GM21529 (cell line): ENCODE measurements around the gene BMP8B.
"Not testable (repeated sequence)": the region's sequence is repeated elsewhere in the genome, so short reads cannot be mapped to it uniquely, and the experiment has no call there.

Experiments used
- ATAC-seq: cut with Tn5 transposase; IDR thresholded peaks from one replicate; pipeline ENCODE4 v1.9.1; 2021; ENCODE audit not compliant: unreplicated experiment

The BMP8B gene

GRCh38 chr1:39779137-39779536, 9.5 kb downstream of the BMP8B start:
- ATAC-seq: no peak

- ATAC-seq: not testable (repeated sequence)
Measured at GRCh38 chr1:39778463-39779099, 10.1 kb downstream of the BMP8B start.

- not testable (repeated sequence) for ATAC-seq
Measured at GRCh38 chr1:39777896-39778295, 10.8 kb downstream of the BMP8B start.

- no peak for ATAC-seq
Measured at GRCh38 chr1:39777306-39777705, 11.4 kb downstream of the BMP8B start.

GRCh38 chr1:39776886-39777285, 11.8 kb downstream of the BMP8B start:
- no peak for ATAC-seq

- ATAC-seq: peak; percentile 53
Measured at GRCh38 chr1:39776400-39776713, 12.3 kb downstream of the BMP8B start.

- ATAC-seq: peak; percentile 10
Measured at GRCh38 chr1:39775676-39776399, 12.8 kb downstream of the BMP8B start.

GRCh38 chr1:39775141-39775540, 13.5 kb downstream of the BMP8B start:
- ATAC-seq: not testable (repeated sequence)

DNA sequence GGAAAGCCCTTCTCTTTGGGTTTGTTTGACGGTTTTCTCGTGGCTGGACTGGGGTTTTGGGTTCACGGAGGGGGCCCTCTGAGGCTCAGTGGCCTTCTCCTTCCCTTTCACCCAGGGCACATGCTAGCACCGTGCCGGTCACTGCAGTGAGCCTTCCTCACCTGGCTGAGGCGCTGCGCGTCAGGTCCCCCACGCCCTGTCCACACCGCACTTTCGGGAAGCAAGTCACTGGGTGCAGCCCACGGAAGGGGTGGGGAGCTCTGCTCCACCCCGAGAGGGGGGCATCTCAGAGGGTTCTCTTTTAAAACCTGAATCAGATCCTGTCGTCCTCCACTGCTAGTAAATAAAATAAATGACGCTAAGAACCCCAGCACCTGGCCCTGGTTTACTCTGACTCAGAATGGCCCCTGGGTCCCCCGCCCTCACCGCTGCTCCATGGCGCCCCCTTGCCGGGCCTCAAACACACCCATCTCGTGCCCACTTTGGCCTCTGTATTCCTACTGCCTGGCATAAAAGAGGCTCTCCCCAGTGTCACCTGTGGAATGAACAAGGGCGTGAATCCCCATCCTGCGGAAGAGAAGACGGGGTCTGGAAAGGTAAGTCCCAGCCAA, 15.2 kb downstream of the BMP8B start:
- ATAC-seq: not testable (repeated sequence)

DNA sequence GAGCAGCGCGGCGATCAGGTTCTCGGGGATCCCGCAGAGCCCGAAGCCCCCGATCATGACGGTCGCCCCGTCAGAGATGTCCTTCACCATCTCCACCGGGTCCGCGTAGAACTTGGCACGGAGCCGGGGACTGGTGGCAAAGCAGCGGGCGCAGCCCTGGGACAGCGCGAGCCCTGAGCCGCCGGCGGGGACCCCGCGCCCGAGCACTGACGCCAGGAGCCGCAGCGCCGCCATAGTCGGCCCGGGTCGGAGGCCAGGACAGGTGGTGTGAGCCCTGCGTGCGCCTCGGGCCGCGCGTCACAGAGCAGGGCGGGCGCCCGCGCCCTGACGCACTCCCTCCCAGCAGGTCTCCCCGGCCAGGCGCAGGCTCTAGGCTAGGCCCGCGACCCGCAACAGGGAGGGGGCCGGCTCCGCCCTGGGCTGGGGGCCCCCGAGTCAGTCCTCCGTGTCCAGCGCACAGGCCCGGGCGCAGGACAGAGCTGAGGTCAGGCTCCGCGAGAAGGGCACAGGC, 17.6 kb downstream of the BMP8B start, which contains the start of gene OXCT2:
Gene OXCT2, minus strand, starts transcription at position 327 of the 511 bp plus-strand sequence. Its CDS starts 93 bp downstream, at position 234.
- ATAC-seq: peak; percentile 36

- ATAC-seq: peak; percentile 40
Measured at GRCh38 chr1:39770100-39771021, 18.3 kb downstream of the BMP8B start.

DNA sequence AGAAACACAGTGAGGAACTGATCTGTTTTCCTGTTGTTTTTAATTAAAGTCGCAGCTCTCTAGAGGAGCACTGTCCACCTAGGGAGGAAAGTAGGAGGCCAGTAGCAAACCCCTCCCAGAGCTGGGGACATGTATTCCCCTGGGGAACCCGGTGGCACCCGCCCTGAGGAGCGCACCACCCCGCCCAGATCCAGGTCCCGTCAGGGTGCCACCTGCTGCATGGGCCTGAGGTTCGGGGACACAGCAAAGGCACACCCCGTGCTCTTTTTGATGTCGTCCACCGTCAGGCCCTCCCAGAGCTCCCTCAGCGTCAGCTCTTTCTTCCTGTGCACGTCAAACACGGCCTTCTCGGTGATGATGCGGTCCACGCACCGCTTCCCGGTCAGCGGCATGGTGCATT, 19.2 kb downstream of the BMP8B start:
- ATAC-seq: not testable (repeated sequence)

GRCh38 chr1:39766466-39766865, 22.2 kb downstream of the BMP8B start:
- ATAC-seq: not testable (repeated sequence)

- ATAC-seq: not testable (repeated sequence)
Measured at GRCh38 chr1:39764512-39764911, 24.2 kb downstream of the BMP8B start.

- ATAC-seq: not testable (repeated sequence)
Measured at GRCh38 chr1:39763619-39764374, 24.9 kb downstream of the BMP8B start.

DNA sequence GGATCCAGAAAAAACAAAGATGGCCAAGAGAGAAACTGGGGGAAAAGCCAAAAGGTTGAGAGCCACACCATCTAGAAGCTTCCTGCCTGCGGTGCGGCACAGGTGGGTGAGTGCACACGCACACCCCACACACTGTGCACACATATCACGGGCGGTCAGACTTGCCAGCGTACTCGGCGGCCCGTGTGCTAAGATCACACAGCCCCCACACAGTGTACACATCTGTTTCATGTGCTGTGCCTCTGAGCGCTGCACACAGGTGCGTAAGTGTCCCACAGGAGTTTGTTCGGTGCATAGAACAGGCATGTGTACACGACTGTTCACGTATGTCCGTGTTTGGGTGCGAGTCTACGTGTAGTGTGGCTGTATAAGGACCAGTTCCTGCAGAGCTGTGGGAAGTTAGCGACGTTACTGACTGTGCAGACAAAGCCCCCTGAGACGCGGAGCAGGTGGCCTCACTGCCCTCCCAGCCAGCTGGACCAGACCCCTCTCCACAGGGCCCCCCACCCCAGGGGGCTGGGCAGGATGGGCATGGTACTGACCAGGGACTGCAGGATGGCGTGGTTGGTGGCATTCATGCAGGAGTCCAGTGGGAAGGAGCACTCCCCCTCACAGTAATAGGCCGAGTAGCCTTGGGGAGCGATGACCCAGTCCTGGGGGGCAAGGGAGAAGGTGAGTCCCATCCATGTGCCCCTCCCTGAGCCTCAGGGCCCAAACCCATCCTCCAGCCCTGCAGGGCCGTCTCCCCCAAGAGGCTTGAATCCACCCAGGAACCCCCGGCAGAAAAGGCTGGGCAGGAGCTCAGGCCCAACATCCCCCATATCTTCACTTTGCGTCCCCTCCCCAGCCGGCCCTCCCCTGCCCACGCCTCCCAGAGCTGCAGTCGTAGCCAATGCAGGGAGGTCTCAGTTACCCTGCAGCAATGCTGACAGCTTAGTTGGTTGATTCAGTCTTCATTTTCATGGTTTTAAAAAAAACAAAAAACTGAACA, 25.8 kb downstream of the BMP8B start:
- no peak for ATAC-seq

GRCh38 chr1:39761557-39762260, 27.0 kb downstream of the BMP8B start:
- ATAC-seq: no peak

DNA sequence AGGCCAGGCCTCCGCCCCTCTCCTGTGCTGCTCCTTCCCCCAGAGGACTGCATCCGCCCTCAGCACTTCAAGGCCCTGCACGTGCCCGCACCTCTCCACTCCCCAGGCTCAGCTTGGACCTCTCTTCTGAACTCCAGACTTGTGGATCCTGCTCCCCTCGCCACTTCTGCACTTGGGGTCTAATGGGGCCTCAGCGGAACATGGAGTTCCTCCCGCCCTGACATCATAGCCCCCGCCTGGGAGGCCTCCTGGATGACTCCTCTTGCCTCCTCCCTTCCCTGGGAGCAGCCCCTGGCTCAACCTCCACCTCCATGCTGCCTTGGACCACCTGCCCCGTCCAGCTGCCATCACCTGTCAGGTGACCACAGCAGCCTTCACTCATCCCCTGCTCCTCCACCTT, 27.6 kb downstream of the BMP8B start:
- ATAC-seq: no peak
